Ectodermal cell (in vitro differentiated cells): ENCODE measurements around the gene ERVV-1.
A peak's percentile ranks its signal among the peaks of the same experiment; 100 is the strongest.
"Not testable (repeated sequence)": the region's sequence is repeated elsewhere in the genome, so short reads cannot be mapped to it uniquely, and the experiment has no call there.

Source experiments
- H3K27ac ChIP-seq: 2 replicates; pipeline ENCODE4 v1.7.0; 2013; ENCODE audit warnings: mild to moderate bottlenecking, low read depth, low read length; ENCODE audit not compliant: insufficient read depth, poor library complexity, severe bottlenecking
- H3K27me3 ChIP-seq: 2 replicates; pipeline ENCODE4 v1.7.0; 2013; ENCODE audit warnings: mild to moderate bottlenecking, low read length; ENCODE audit not compliant: insufficient read depth, control insufficient read depth, poor library complexity, severe bottlenecking
- H3K36me3 ChIP-seq: one replicate; pipeline ENCODE4 v1.7.0; 2013; ENCODE audit warnings: low read length; ENCODE audit not compliant: control insufficient read depth, insufficient read depth
- H3K4me1 ChIP-seq: one replicate; pipeline ENCODE4 v1.7.0; 2013; ENCODE audit warnings: low read length; ENCODE audit not compliant: control insufficient read depth, insufficient read depth
- H3K4me3 ChIP-seq: 2 replicates; pipeline ENCODE4 v1.7.0; 2013; ENCODE audit warnings: low read depth, low read length, control low read depth; ENCODE audit not compliant: insufficient read depth
- H3K9me3 ChIP-seq: 2 replicates; pipeline ENCODE4 v1.7.0; 2013; ENCODE audit warnings: mild to moderate bottlenecking, low read length, moderate library complexity; ENCODE audit not compliant: control insufficient read depth
- WGBS, 2 experiments: methylation state at CpG; one replicate each; pipeline ENCODE4 v1.1.7; 2013; ENCODE audit warnings: missing lambda C conversion rate in 2 of 2; 5-methylcytosine and 5-hydroxymethylcytosine counted together

The ERVV-1 gene

GRCh38 chr19:53015159-53015558 lies 1.4 kb downstream of the ERVV-1 start:
- no peaks in the 10 kb centered on the region for H3K4me1 ChIP-seq
- no peaks in the 10 kb centered on the region for H3K27me3 ChIP-seq
- H3K36me3 ChIP-seq: no peaks in the 10 kb centered on the region
- WGBS, 2 experiments: 92 to 100% methylated on average over 2 of the region's 2 CpGs
- H3K9me3 ChIP-seq: no peaks in the 10 kb centered on the region
- H3K27ac ChIP-seq: no peak overlapping the region
- no peak overlapping the region for H3K4me3 ChIP-seq

GRCh38 chr19:53015730-53016129 lies 2.0 kb downstream of the ERVV-1 start:
- Histone ChIP-seq H3K9me3 (no peaks in the 10 kb centered on the region), H3K4me3 (no peak overlapping the region), H3K4me1 (no peaks in the 10 kb centered on the region), H3K27me3 (no peaks in the 10 kb centered on the region), H3K36me3 (no peaks in the 10 kb centered on the region), H3K27ac (no peak overlapping the region)
- 92% methylated on average over 8 of the region's 8 CpGs for WGBS, 2 experiments

DNA sequence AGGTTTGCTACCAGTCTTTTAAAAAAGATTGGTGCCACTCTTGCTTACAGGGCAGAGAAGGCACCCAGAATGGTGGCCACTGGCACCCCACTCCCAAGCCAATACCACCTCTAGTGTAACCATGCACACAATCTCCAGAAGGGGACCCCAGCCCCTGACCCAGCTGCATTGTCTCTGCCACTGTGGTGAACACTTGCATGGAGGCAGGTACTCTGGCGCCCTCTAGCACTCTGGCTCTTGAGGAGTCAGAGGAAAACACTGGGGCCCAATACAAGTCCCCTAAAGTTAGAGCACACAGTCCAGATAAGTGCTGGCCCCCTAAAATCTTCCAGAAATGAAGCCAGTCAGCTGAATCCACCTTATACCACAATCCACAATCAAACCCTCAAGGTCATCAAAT lies 6.0 kb downstream of the ERVV-1 start:
- Histone ChIP-seq H3K27me3 (no peaks in the 10 kb centered on the region), H3K36me3 (no peaks in the 10 kb centered on the region), H3K4me3 (no peak overlapping the region), H3K9me3 (no peaks in the 10 kb centered on the region), H3K27ac (no peak overlapping the region), H3K4me1 (no peaks in the 10 kb centered on the region)
- WGBS, 2 experiments: 7 to 9% methylated on average over 1 of the region's 1 CpG

- not testable (repeated sequence) for H3K36me3 ChIP-seq
- WGBS, 2 experiments: 32 to 38% methylated on average over 7 of the region's 7 CpGs
Observed at GRCh38 chr19:53028306-53028705, 14.6 kb downstream of the ERVV-1 start.

DNA sequence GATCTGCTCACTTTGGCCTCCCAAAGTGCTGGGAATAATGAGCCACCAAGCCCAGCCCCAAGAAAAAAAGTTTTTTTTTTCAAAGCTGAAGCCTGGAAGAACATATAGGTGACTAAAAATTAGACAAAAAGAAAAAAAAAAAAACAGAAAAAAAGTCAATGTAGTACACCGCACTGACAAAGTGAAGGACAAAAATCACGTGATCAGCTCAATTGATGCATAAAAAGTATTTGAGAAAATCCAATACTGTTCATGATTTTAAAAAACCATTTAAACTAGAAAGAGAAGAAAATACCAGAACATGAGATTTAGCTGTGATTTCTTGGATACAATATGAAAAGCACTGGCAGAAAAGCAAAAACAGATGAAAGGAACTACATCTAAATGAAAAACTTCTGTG lies 20.3 kb downstream of the ERVV-1 start:
- 100% methylated on average over 2 of the region's 2 CpGs; no CpG with 5 or more reads in 1 of the 2 experiments for WGBS, 2 experiments
- Histone ChIP-seq H3K27ac (no peak overlapping the region), H3K4me1 (no peaks in the 10 kb centered on the region), H3K27me3 (no peaks in the 10 kb centered on the region), H3K36me3 (no peaks in the 10 kb centered on the region), H3K9me3 (no peaks in the 10 kb centered on the region), H3K4me3 (no peak overlapping the region)

More at GRCh38 chr19:53028306-53028705, 14.6 kb downstream of the ERVV-1 start:
- H3K27me3 ChIP-seq, H3K4me1 ChIP-seq, H3K4me3 ChIP-seq, H3K9me3 ChIP-seq: not testable (repeated sequence)
- peak overlapping the region; percentile 26 for H3K27ac ChIP-seq

- Histone ChIP-seq H3K9me3 (no peaks in the 10 kb centered on the region), H3K27ac (no peak overlapping the region), H3K4me3 (no peak overlapping the region), H3K27me3 (no peaks in the 10 kb centered on the region), H3K4me1 (no peaks in the 10 kb centered on the region), H3K36me3 (no peaks in the 10 kb centered on the region)
- 80 to 87% methylated on average over 4 of the region's 4 CpGs for WGBS, 2 experiments
Observed at GRCh38 chr19:53034948-53035675, 21.4 kb downstream of the ERVV-1 start.

- no peaks in the 10 kb centered on the region for H3K4me1 ChIP-seq
- H3K4me3 ChIP-seq: peak overlapping the region; percentile 45
- H3K27ac ChIP-seq: no peak overlapping the region
- whole genome bisulfite sequencing, 2 experiments: 35 to 41% methylated on average over 52 of the region's 52 CpGs
- H3K9me3 ChIP-seq: no peaks in the 10 kb centered on the region
- no peaks in the 10 kb centered on the region for H3K36me3 ChIP-seq
- no peaks in the 10 kb centered on the region for H3K27me3 ChIP-seq
Observed at GRCh38 chr19:53037101-53038097, 23.7 kb downstream of the ERVV-1 start.

DNA sequence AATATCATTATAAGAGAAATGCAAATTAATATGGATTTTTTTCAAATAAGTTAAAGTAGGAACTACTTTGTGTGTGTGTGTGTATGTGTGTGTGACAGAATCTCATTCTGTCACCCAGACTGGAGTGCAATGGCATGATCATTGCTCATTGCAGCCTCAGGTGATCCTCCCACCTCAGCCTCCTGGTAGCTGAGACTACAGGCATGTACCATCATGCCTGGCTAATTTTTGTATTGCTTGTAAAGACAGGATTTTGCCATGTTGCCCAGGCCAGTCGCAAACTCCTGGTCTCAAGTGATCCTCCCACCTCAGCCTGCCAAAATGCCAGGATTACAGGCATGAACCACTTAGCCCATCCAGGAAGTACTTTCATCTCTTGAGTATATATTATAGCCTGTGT lies 27.6 kb downstream of the ERVV-1 start:
- Histone ChIP-seq H3K27ac (no peak overlapping the region), H3K36me3 (no peaks in the 10 kb centered on the region), H3K9me3 (no peaks in the 10 kb centered on the region), H3K27me3 (no peaks in the 10 kb centered on the region), H3K4me3 (no peak overlapping the region), H3K4me1 (no peaks in the 10 kb centered on the region)
- WGBS, 2 experiments: 71 to 86% methylated on average over 1 of the region's 1 CpG

DNA sequence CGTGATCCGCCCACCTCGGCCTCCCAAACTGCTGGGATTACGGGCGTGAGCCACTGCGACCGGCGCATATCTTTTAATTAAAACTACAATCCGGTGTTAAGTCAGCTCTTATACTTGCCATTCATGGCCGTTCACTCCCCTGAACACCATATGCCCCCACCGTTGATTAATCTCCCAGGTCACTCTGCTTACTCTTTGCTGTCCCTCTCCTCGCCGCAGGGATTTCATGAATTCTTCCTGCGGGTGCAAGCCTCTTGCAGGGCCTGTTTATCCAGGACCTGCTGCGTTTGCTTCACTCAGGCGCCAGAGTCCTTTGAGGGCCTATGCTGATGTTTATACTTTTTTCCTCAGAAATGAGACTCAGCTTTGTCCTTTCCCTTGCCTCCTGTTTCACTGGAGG lies 31.8 kb downstream of the ERVV-1 start:
- Histone ChIP-seq H3K36me3 (no peaks in the 10 kb centered on the region), H3K9me3 (no peaks in the 10 kb centered on the region), H3K4me3 (no peak overlapping the region), H3K27me3 (no peaks in the 10 kb centered on the region), H3K4me1 (no peaks in the 10 kb centered on the region), H3K27ac (no peak overlapping the region)
- 85 to 87% methylated on average over 16 of the region's 16 CpGs for WGBS, 2 experiments

DNA sequence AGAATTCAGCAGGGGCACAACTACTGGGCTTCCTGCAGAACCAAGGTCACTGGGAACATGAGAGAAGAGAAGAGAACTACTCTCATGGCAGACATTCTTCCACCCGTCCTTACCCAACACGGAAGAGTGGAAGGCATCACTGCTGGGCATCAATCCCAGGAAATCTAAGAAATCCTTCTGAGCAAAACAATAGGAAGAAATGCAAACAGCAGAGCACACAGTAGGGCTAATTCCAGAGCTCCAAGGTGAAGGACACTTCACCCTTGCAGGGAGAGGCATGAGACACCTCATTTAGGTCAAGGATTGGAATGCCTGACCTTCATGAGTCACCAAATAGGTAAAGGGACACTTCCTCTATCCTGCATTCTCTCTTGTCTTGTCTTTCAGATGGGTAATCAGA lies 33.7 kb downstream of the ERVV-1 start:
- Histone ChIP-seq H3K9me3 (no peaks in the 10 kb centered on the region), H3K27me3 (no peaks in the 10 kb centered on the region), H3K4me3 (no peak overlapping the region), H3K27ac (no peak overlapping the region), H3K36me3 (no peaks in the 10 kb centered on the region), H3K4me1 (no peaks in the 10 kb centered on the region)
- WGBS, 2 experiments: 84 to 92% methylated on average over 2 of the region's 2 CpGs
